Measurements from ENCODE around the gene GUSB.
"Not testable (repeated sequence)": the region's sequence is repeated elsewhere in the genome, so short reads cannot be mapped to it uniquely, and the experiment has no call there.

GUSB gene

GRCh38 chr7:65964671-65965070 is 17.3 kb downstream of the GUSB start:
- not testable (repeated sequence) for H3K4me3 ChIP-seq (ENCODE audit: low read length in 2 of 2); H3K14ac ChIP-seq (ENCODE audit: low read length); H2AFZ ChIP-seq (ENCODE audit: low read length); H4K91ac ChIP-seq (ENCODE audit: low read depth, low read length, poor library complexity); H2BK15ac ChIP-seq (ENCODE audit: low read length); H2BK5ac ChIP-seq (ENCODE audit: low read length); H2AK5ac ChIP-seq (ENCODE audit: low read depth, low read length); H2BK120ac ChIP-seq (ENCODE audit: low read depth, low read length); H3K23ac ChIP-seq (ENCODE audit: low read depth, low read length, poor library complexity); H3K4ac ChIP-seq (ENCODE audit: low read length); H3K9ac ChIP-seq (ENCODE audit: low read depth, low read length, poor library complexity); H3K9me3 ChIP-seq (replicated peaks in 1 of 2; ENCODE audit: control insufficient read depth in 2 of 2, insufficient read depth in 1 of 2, low read depth in 1 of 2, low read length in 2 of 2); H4K8ac ChIP-seq (ENCODE audit: low read depth, low read length); H2BK12ac ChIP-seq (ENCODE audit: low read length); H3K27me3 ChIP-seq (ENCODE audit: control insufficient read depth in 3 of 3, insufficient read depth in 3 of 3, low read depth in 1 of 3, low read length in 3 of 3); H3K79me1 ChIP-seq (ENCODE audit: low read depth, low read length); H3K18ac ChIP-seq (ENCODE audit: low read length); DNase-seq (ENCODE audit: low spot score); H3K4me2 ChIP-seq (ENCODE audit: insufficient read depth, low read length, poor library complexity, severe bottlenecking); H3K27ac ChIP-seq (replicated peaks; ENCODE audit: low read length); H3K4me1 ChIP-seq (ENCODE audit: control insufficient read depth in 2 of 2, insufficient read depth in 1 of 2, low read depth in 1 of 2, low read length in 2 of 2)
- no CpG with 5 or more reads among the region's 3 CpGs for whole genome bisulfite sequencing, 2 donors (ENCODE audit: extremely low coverage in 2 of 2, insufficient read length in 2 of 2, insufficient replicate concordance in 1 of 2)
- peaks cover 65 to 99% of the 10 kb centered on the region in 2 donors for H3K36me3 ChIP-seq (replicated peaks in 1 of 2; ENCODE audit: control insufficient read depth in 2 of 2, insufficient read depth in 2 of 2, low read length in 2 of 2)

- Histone ChIP-seq H4K8ac (ENCODE audit: low read depth, low read length) (no peak overlapping the region), H3K18ac (ENCODE audit: low read length) (no peak overlapping the region), H3K27ac (replicated peaks; ENCODE audit: low read length) (no peak overlapping the region), H2BK5ac (ENCODE audit: low read length) (no peak overlapping the region), H3K79me1 (ENCODE audit: low read depth, low read length) (peaks cover 2% of the 10 kb centered on the region), H3K4me2 (ENCODE audit: insufficient read depth, low read length, poor library complexity, severe bottlenecking) (no peak overlapping the region), H3K23ac (ENCODE audit: low read depth, low read length, poor library complexity) (no peak overlapping the region), H3K9me3 (replicated peaks in 1 of 2; ENCODE audit: control insufficient read depth in 2 of 2, insufficient read depth in 1 of 2, low read depth in 1 of 2, low read length in 2 of 2) (no peaks in the 10 kb centered on the region), H3K4ac (ENCODE audit: low read length) (no peak overlapping the region), H3K27me3 (ENCODE audit: control insufficient read depth in 3 of 3, insufficient read depth in 3 of 3, low read depth in 1 of 3, low read length in 3 of 3) (no peaks in the 10 kb centered on the region), H4K91ac (ENCODE audit: low read depth, low read length, poor library complexity) (no peak overlapping the region), H2AK5ac (ENCODE audit: low read depth, low read length) (no peak overlapping the region), H2AFZ (ENCODE audit: low read length) (no peak overlapping the region), H3K36me3 (replicated peaks in 1 of 2; ENCODE audit: control insufficient read depth in 2 of 2, insufficient read depth in 2 of 2, low read length in 2 of 2) (peaks cover 49 to 95% of the 10 kb centered on the region in 2 donors), H2BK12ac (ENCODE audit: low read length) (no peak overlapping the region), H3K9ac (ENCODE audit: low read depth, low read length, poor library complexity) (no peak overlapping the region), H3K14ac (ENCODE audit: low read length) (no peak overlapping the region), H3K4me1 (ENCODE audit: control insufficient read depth in 2 of 2, insufficient read depth in 1 of 2, low read depth in 1 of 2, low read length in 2 of 2) (no peaks in the 10 kb centered on the region), H2BK15ac (ENCODE audit: low read length) (no peak overlapping the region), H3K4me3 (ENCODE audit: low read length in 2 of 2) (no peak overlapping the region), H2BK120ac (ENCODE audit: low read depth, low read length) (no peak overlapping the region)
- DNase-seq (ENCODE audit: low spot score), result no peak
- WGBS, 2 donors (ENCODE audit: extremely low coverage in 2 of 2, insufficient read length in 2 of 2, insufficient replicate concordance in 1 of 2), result no CpG with 5 or more reads among the region's 6 CpGs
Measured at GRCh38 chr7:65962033-65962432, 20.0 kb downstream of the GUSB start.

GRCh38 chr7:65960351-65961074 is 21.5 kb downstream of the GUSB start:
- H4K91ac ChIP-seq (ENCODE audit: low read depth, low read length, poor library complexity), result no peak overlapping the region
- no peak overlapping the region for H4K8ac ChIP-seq (ENCODE audit: low read depth, low read length)
- H3K14ac ChIP-seq (ENCODE audit: low read length), result no peak overlapping the region
- peaks cover 2% of the 10 kb centered on the region for H3K79me1 ChIP-seq (ENCODE audit: low read depth, low read length)
- no peak overlapping the region for H3K4me3 ChIP-seq (ENCODE audit: low read length in 2 of 2)
- no peak overlapping the region for H2BK120ac ChIP-seq (ENCODE audit: low read depth, low read length)
- H3K27me3 ChIP-seq (ENCODE audit: control insufficient read depth in 3 of 3, insufficient read depth in 3 of 3, low read depth in 1 of 3, low read length in 3 of 3), result no peaks in the 10 kb centered on the region
- H2BK15ac ChIP-seq (ENCODE audit: low read length), result no peak overlapping the region
- no peak overlapping the region for H3K27ac ChIP-seq (replicated peaks; ENCODE audit: low read length)
- no peak for DNase-seq (ENCODE audit: low spot score)
- H2AK5ac ChIP-seq (ENCODE audit: low read depth, low read length), result no peak overlapping the region
- no CpG with 5 or more reads among the region's 19 CpGs for WGBS, 2 donors (ENCODE audit: extremely low coverage in 2 of 2, insufficient read length in 2 of 2, insufficient replicate concordance in 1 of 2)
- H2BK5ac ChIP-seq (ENCODE audit: low read length), result no peak overlapping the region
- no peak overlapping the region for H3K23ac ChIP-seq (ENCODE audit: low read depth, low read length, poor library complexity)
- no peak overlapping the region for H3K4ac ChIP-seq (ENCODE audit: low read length)
- no peak overlapping the region for H3K4me2 ChIP-seq (ENCODE audit: insufficient read depth, low read length, poor library complexity, severe bottlenecking)
- H3K18ac ChIP-seq (ENCODE audit: low read length), result no peak overlapping the region
- H2BK12ac ChIP-seq (ENCODE audit: low read length), result no peak overlapping the region
- H2AFZ ChIP-seq (ENCODE audit: low read length), result no peak overlapping the region
- no peaks in the 10 kb centered on the region for H3K4me1 ChIP-seq (ENCODE audit: control insufficient read depth in 2 of 2, insufficient read depth in 1 of 2, low read depth in 1 of 2, low read length in 2 of 2)
- no peaks in the 10 kb centered on the region for H3K9me3 ChIP-seq (replicated peaks in 1 of 2; ENCODE audit: control insufficient read depth in 2 of 2, insufficient read depth in 1 of 2, low read depth in 1 of 2, low read length in 2 of 2)
- H3K36me3 ChIP-seq (replicated peaks in 1 of 2; ENCODE audit: control insufficient read depth in 2 of 2, insufficient read depth in 2 of 2, low read length in 2 of 2), result peaks cover 42 to 93% of the 10 kb centered on the region in 2 donors
- no peak overlapping the region for H3K9ac ChIP-seq (ENCODE audit: low read depth, low read length, poor library complexity)

GRCh38 chr7:65955718-65956117 is 26.3 kb downstream of the GUSB start:
- Histone ChIP-seq H3K36me3 (replicated peaks in 1 of 2; ENCODE audit: control insufficient read depth in 2 of 2, insufficient read depth in 2 of 2, low read length in 2 of 2) (peaks cover 19 to 64% of the 10 kb centered on the region in 2 donors), H4K91ac (ENCODE audit: low read depth, low read length, poor library complexity) (no peak overlapping the region), H3K4me1 (ENCODE audit: control insufficient read depth in 2 of 2, insufficient read depth in 1 of 2, low read depth in 1 of 2, low read length in 2 of 2) (no peaks in the 10 kb centered on the region), H3K4me3 (ENCODE audit: low read length in 2 of 2) (no peak overlapping the region), H3K27ac (replicated peaks; ENCODE audit: low read length) (no peak overlapping the region), H2BK120ac (ENCODE audit: low read depth, low read length) (no peak overlapping the region), H3K9me3 (replicated peaks in 1 of 2; ENCODE audit: control insufficient read depth in 2 of 2, insufficient read depth in 1 of 2, low read depth in 1 of 2, low read length in 2 of 2) (no peaks in the 10 kb centered on the region), H3K4ac (ENCODE audit: low read length) (no peak overlapping the region), H2AK5ac (ENCODE audit: low read depth, low read length) (no peak overlapping the region), H2BK12ac (ENCODE audit: low read length) (no peak overlapping the region), H2BK5ac (ENCODE audit: low read length) (no peak overlapping the region), H3K79me1 (ENCODE audit: low read depth, low read length) (no peaks in the 10 kb centered on the region), H3K23ac (ENCODE audit: low read depth, low read length, poor library complexity) (no peak overlapping the region), H3K18ac (ENCODE audit: low read length) (no peak overlapping the region), H4K8ac (ENCODE audit: low read depth, low read length) (no peak overlapping the region), H2AFZ (ENCODE audit: low read length) (no peak overlapping the region), H2BK15ac (ENCODE audit: low read length) (no peak overlapping the region), H3K9ac (ENCODE audit: low read depth, low read length, poor library complexity) (no peak overlapping the region), H3K27me3 (ENCODE audit: control insufficient read depth in 3 of 3, insufficient read depth in 3 of 3, low read depth in 1 of 3, low read length in 3 of 3) (no peaks in the 10 kb centered on the region), H3K14ac (ENCODE audit: low read length) (no peak overlapping the region), H3K4me2 (ENCODE audit: insufficient read depth, low read length, poor library complexity, severe bottlenecking) (no peak overlapping the region)
- WGBS, 2 donors (ENCODE audit: extremely low coverage in 2 of 2, insufficient read length in 2 of 2, insufficient replicate concordance in 1 of 2), result no CpG with 5 or more reads among the region's 4 CpGs
- no peak for DNase-seq (ENCODE audit: low spot score)

Data from neuronal stem cell (in vitro differentiated cells).